ENCODE data around the gene TEX35.

TEX35 gene

DNA sequence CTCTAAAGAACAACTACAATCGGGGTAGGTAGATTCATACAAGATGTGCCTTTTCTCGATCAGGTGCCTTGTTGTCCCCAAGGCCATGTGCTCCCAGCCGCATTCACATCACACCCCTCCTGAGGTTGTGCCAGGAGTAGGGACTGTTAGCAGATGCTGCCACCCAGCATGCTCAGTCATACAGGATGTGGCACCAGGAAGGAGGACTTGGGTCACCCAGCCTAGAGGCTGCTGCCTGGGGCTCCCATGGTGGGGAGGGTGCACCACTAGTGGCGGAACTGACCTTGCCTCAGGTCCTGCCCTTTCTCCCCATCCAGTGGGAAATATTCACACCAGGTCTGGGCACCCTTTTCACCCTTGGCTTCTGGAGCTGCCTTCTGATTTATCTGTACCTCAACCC, 8.3 kb downstream of the TEX35 start:
- DNase-seq, result no peak

DNA sequence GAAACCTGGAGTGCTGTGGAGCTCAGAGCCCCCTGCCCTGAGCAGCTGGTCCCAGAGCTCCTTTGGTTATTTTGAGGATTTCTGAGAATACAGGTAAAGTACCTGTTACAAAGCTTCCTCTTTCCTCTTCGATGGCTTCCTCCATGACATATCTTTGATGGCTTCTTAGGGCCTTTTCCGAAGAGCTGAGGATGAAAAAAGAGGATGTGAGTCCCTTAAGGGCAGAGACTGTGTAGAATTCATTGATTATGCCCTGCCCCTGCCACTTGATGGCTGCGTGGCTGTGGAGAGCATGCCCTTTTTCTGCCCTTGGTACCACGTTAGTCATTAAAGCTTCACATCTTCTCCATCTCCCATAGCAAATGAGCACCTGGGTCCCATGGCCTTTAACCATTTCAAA, 14.2 kb downstream of the TEX35 start:
- DNase-seq, result no peak

DNA sequence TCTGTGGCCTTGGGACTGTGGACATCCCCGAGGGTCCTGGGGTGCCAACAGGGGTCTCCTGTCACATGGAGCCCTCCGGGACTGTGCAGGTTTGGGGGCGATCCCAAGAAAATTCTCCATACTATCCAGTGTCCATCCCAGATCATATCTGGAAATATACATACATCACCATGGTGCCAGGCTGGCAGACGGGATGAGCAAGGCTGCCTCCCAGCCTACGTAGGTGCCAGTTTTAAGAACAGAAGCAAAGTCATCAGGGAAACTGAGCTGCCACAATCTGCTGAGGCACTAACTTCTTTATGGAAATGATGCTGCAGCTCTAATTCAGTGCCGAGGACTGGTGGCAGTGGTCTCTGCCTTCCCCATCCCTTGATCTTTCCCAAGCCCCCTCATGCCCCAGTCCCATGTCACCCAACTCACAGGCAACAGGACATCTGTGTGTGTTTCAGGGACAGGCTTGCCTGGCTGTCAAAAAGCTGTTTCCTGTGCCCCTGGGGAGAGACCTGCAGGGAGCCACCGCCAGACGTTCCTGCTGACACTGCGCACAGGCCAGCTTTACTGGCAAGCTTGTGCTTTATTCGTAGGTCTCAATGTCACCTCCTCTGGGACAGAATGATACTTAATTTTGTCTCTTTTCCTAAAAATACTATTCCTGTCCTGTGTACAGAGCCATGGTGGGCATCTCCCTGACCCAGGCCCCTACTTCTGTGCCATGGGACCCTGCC, 15.5 kb downstream of the TEX35 start:
- DNase-seq, result no peak

DNA sequence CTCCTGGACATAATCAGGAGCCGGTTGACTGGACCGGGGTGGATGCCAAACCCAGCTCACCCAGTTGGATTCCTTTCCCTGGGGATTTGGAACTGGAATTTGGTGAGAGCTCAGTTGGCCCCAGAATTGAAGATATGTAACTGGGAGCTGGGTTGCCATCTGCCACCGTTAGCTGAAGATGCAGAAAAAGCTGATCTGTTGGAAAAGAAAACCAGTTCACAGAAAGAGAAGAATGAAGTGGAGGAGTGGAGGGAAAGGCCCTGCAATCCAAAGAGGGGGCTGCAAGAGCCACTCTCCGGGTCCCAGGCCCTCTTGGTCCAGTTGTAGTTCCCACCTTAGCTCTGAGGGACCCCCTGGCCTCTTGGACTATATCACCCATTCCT, 16.0 kb downstream of the TEX35 start:
- DNase-seq, result no peak

DNA sequence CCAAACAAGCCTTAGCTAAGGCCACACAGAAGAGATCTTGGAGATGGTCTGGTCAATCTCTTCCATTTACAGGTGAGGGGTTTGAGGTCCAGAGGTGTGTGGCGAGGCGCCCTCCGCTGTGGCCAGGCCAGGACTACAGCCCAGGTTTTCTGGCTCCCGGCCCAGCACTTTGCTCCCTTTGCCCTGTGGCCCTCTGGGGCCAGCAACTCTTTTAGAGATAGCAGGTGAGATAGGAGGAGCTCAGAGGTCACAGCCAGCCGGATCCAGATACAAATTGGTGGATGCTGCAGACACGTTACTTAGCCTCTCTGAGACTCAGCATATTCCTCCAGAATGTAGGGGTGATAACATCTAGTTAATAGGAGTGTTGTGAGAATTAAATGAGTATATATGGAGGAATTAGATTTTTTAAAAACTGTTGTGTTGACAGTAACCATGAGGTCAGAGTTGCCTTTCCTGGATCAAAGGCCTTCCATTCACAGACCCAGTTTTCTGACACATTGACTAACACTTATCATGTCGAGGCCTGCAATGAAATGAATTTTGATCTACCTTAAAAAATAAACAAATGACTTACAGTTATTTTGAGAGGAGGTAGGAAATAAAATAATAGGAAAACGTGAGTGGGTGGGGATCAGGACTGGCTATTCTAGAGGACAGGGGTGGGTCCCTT, 16.6 kb downstream of the TEX35 start:
- DNase-seq, result no peak

DNA sequence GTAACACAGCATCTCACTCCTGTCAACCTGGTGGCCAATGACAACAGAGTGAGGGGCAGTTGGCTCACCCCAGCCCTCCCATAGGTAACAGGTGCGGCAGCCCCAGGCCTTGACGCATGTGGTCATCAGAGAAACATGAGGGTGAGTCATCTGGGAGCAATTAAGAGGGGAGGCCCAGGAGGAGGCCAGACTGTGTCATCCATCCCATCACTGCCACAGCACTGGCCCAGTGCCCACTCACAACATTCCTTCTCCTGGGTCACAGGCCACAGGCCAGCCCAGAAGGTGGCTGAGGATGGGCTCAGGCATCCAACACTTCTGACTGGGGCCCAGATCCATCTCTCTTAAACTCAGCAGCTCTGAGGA, 17.1 kb downstream of the TEX35 start:
- no peak for DNase-seq

DNA sequence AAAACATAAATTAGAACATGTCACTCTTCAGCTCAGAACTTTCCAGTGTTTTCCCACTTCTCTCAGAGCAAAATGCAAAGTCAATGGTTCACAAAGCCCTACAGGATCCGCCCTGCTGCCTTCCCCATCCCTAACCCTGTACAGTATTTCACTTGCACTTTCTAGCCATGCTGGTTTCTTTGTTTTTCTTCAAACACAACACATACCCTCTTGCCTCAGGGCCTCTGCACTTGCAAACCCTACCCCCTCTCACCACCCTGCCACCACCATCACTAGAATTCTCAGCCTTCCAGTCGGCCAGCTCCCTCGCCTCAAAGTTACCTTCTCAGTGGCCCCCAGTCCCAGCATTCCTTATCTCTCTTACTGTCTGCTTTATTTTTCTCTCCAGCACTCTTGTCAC, 17.6 kb downstream of the TEX35 start:
- DNase-seq, result no peak

DNA sequence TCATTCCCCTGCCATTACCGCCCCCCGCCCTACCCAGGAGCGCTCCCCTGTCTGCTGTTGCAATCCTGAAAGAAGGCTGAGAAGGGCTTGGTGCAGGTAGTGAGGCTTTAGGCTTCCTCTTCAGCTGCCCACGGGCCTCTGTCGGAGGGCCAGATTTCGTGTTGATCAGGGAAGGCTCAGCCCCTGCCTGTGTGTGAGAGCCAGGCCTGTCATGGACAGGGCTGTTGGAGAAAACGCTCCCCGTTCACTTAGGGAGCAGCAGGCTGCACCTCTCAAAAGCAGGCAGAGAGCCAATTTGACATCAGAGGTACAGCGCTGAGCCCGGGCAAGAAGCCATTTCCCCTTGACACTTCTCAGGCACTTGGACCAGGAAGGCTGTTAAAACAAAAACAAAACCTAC, 19.0 kb downstream of the TEX35 start:
- no peak for DNase-seq

DNA sequence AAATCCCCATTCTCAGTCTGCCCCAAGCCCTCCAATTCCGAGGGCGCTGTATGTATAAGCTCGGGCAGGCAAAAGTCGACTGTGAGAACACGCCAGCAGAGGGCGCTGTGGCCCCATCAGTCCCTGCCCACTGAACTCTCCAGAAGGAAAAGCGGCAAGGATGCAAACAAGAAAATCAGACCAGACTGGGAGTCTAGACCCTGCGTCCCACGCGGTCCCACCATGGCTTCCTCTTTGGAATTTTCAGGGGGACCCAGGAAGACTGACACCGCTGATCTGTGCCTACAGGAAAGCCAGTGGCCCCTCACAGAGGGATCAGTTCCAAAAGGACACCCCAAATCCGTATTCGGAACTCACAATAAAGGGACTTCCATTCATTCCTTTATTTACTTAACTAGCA, 19.5 kb downstream of the TEX35 start:
- peak; percentile 87 for DNase-seq

DNA sequence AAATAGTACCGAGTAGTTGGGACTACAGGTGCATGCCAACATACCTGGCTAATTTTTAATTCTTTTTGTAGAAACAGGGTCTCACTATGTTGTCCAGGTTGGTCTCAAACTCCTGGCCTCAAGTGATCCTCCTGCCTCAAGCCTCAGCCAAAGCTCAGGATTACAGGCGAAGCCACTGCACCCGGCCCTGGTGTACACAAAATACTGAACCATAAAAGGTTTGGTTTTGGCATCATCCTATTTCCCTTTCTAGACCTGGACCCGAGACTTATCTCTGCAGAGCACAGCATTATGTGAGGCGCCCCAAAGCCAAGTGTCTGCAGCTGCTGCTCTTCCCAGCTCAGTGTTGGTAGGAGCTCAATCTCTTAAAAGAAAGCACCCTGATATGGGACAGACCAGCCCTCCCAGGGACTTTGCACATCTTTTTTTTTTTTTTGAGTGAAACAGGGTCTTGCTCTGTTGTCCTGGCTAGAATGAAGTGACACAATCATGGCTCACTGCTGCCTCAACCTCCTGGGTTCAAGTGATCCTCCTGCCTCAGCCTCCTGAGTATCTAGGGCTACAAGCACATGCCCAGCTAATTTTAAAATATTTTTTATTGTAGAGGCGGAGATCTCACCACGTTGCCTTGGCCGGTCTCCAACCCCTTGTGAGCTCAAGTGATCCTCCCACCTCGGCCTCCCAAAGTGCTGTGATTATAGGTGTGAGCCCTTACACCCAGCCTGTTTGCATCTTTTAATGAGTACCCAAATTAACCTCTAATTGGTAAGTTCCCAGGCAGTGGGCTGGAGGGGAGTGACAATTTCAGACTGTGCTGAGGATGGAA, 20.4 kb downstream of the TEX35 start:
- DNase-seq, result no peak

DNA sequence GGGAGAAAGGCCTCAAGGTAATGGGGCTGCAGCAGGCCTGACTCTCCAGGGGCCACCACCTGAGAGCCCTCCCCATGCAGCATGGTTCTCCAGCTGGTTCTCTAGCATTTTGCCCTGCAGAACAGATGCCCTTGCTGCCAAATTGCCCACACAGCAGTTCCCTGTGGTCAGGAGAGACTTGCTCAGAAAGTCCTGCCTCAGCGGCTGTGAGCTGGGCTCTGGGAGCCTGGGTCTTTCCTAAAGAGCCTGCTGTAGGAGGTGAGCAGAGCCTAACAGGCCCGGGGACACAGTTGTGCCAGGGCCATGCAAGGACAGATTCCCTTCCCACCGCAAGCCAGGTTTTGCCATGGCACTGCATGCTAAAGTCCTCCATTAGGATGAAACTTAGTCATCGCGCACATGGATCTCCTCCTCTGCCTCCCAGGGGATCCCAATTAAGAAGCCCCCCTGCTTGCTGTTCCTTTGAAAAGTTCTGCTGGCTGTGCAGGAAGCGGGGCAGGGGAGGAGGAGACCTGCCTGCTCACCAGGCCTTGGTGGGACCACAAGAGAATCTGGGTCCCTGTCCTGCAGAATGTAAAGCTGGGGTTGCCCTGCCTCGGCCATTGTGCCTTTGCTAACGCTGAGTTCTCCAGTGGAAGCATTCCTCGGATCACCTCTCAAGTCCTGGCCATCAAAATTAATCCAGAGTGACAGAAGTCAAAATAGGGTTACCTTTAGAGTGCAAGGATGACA, 21.4 kb downstream of the TEX35 start:
- DNase-seq, result no peak

DNA sequence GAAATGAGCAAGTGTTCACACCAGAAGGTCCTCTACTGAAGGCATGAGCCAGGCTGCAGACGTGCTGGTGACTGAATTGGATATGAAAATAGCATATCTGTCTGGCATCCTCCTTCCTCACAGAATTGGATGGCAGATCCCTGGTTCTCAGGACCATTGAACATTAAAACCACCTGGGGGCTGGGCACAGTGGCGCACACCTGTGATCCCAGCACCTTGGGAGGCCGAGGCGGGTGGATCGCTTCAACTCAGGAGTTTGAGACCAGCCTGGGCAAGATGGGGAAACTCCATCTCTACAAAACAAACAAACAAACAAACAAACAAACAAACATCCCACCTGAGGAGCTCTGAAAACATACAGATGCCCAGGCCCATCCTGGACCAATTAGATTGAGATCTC, 23.4 kb downstream of the TEX35 start:
- DNase-seq, result no peak

DNA sequence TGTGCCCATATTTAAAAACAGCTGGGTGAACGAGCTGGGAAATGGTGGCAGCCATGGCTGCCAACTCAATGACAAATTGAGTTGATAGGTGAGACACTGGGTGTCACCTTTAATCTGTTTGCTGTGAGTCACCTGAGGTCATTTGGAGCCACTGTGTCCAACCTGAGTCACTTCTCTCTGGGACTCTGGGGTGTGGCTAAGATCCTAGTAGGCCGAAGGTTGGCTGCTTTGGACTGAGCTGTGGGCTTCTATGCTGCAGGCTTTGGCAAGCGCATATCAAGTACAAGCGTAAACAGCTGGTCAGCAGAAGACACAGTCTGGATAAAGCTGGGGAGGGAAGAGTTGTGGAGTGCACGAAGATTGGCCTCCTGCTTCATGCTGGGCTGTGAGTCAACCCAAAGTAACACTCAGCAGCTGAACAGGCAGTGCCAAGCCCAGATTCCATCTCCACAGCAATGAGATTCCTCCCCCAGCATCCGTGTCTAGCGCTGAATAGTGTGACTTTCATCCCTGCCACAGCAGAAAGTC, 24.0 kb downstream of the TEX35 start:
- no peak for DNase-seq

DNA sequence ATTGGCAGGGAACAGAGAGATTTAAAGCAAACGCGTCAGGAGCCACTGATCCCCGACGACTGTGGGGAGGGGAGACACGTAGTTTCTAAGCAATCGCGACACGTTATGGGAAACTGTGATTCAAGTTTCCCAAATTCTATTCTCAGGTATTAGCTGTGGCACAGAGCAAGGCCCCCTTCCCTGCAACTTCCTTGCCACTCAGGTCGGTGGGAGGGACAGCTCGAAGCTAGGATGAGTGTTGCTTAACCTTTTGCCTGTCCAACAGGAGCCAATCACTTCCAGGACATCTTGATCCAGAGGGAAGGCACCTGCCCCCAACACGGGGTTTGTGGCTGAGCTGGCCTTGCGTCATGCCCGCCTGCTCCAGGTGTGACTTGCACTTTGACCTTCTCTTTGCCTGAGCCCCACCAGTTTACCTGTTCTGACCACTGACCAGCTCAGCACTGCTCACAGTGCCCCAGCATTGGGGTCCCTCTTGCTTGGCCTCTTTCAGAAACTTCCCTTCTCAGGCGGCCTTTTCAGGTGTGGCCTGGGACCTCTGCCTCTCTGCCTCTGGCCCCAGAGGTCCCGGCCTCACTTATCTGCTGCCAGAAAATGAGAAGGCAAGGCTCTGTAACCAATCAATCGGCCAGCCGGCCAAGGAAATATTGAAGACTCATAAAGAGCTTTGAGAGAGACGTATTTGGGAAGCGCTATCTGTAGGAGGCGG, 24.6 kb downstream of the TEX35 start:
- DNase-seq, result no peak

DNA sequence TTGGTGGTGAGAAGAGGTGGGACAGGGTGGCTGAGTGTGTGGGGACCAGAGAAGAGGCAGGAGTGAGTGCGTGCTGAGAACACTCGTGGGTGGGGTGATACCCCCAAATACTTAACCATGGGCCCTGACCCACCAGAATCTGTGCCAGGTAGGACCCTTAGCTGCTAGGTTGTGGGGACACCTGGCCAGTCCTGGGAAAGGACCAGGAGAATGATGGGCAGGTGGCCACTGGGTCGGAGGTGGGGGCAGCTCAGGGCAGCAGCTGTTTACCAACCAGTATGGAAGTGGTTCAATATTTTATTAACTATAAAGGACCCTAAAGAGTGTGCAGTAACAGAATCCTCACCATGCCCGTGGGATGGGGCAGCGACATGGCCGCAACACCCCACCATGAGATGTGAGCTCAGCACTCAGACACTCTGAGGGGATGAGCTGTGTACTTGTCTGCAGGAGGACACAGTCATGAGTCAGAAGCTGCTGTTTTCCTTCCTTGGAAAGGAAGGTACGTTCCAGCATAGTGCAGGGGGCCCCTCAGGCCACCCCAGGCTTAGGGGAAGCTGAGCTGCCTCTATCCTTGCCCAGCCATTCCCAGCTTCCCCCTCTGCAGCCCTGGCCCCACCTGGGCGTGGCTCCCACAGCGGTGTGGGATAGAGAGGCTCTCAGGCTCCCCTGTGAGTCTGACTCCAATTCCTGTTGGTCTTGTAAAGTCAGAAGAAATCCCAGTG, 25.4 kb downstream of the TEX35 start:
- no peak for DNase-seq

DNA sequence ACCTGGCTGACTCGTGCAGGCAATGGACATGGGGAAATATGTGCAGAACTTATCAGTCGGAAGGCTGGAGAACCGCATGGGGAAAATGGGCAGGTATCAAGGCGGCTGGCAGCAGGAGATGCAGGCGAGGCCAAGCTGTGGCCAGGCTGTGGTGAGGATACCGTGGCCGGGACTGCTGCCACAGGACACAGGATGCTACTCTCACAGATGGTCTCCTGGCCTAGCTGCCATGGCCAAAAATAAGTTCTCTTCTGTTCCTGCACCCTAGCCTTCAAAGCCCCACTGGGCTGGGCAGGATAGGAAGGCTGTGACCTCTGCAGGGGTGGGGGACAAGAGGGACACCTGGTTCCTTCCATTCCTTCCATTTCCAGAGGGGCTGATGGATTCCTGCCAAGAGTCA, 26.4 kb downstream of the TEX35 start:
- DNase-seq, result no peak

DNA sequence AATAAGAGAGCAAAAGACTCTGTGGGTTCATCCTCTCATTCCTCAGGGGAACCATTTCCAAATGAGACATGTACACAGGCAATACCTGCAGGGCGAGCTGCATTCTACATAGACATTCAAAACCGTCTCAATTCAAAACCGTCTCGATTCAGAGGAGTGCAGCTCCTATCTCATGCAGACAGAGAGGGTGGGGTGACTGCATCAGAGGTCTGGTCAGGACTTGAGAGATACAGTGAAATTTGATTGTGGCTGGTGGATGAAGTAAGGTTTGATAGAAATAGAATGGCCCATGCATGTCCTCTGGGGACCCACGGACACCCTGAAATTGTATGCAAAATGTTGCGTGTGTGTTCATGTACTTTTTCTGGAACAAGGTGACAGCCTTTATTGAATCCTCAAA, 27.3 kb downstream of the TEX35 start:
- DNase-seq, result no peak

DNA sequence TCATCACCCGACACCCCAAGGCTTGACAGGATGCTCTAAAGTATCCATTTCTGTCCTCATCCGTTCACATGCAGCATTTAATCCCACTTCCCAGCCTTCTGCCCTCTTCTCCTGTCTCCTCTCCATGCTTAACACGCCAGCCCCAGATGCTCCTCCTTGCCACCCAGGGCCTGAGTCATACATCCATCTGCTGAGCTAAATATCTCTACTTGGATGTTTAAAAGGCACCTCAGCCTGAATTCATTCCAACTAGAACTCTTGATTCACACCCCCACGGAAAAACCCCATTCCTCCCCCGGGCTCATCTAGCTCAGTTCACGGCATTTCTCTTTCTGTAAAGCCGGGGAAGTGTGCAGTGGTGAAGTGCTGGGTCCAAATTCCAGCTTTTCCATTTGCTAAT, 27.7 kb downstream of the TEX35 start:
- no peak for DNase-seq

DNA sequence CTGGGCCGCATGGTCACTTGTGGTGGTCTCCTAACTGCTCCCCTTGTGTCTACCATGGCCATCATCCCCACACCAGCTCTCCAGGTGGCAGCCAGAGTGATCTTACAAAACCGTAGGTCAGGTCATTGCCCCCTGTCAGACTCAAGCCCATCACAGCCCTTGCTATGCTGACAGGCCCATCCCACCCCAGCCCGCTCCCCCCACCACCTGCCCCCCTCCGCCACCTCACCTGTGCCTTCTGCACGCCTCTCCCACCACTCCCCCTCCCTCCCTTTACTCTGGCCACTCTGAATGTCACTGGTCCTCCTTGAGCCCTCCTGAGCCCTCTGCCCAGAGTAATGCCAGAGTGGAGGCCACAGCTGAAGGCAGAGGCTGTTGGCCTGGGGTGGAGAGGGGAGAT, 28.5 kb downstream of the TEX35 start:
- DNase-seq, result no peak

DNA sequence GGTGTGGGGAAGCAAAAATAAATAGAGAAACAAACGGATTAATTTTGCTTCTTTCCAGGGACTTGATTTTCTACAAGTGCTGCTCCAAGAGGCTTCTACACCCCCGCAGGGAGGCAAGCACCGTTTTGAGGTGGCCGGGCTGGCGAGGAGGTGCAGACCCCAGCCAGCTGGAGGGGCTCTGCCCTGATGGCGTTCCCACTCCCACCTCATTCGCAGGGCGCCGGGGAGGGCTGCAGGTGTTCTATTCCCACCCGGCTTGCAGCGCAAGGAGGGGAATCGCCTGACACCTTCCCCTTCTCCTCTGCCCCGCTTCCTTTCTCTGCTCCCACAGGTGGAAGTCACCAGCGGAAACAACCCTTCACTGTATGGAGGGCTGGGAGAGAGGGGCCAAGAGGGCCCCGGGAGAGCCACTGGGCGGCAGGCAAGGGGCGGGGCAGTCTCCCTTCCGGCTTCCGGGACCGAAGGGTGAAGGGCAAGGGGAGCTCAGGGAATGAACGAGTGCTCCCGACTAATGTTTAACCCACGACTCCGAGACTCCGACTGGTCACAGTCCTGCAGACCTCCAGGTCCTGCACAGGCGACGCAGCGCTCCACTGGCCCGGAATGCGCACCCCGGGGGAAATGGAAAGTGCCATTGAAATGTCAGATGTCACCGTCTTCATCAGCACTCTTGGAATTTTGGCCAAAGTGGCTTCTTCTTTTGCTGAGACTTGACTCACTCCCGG, 29.1 kb downstream of the TEX35 start:
- peak; percentile 74 for DNase-seq

Data from stimulated activated CD8-positive, alpha-beta memory T cell treated with anti-CD3 and anti-CD28 coated beads, Interleukin-4, amount 100 ng/mL, for 48 hours (primary cell).